NB4 (cell line): Measurements from ENCODE around the gene MBNL2.
A peak's percentile ranks its signal among the peaks of the same experiment; 100 is the strongest.

Experiments
- DNase-seq: peaks from one replicate; pipeline ENCODE4 v3.0.0; 2010; ENCODE audit warnings: low read depth
- H3K4me3 ChIP-seq: one replicate; pipeline ENCODE4 v1.5.1; 2011; ENCODE audit warnings: mild to moderate bottlenecking, low read depth, low read length, moderate library complexity
- MYC ChIP-seq: IDR thresholded peaks from 2 replicates; pipeline ENCODE4 v1.6.1; 2011; ENCODE audit warnings: low read depth, low read length
- POLR2A ChIP-seq: IDR thresholded peaks from 2 replicates; pipeline ENCODE4 v1.6.1; 2011; ENCODE audit warnings: mild to moderate bottlenecking; ENCODE audit not compliant: insufficient read length; ENCODE audit errors: extremely low read depth
- TF ChIP-seq, protein P1 (sequence below): IDR thresholded peaks from 2 replicates; pipeline ENCODE4 v1.6.1; 2011; ENCODE audit warnings: low read depth, low read length
- TF ChIP-seq, protein P2 (sequence below): IDR thresholded peaks from one replicate; pipeline ENCODE4 v1.5.1; 2012; ENCODE audit warnings: low read depth, low read length

MBNL2 gene

DNA sequence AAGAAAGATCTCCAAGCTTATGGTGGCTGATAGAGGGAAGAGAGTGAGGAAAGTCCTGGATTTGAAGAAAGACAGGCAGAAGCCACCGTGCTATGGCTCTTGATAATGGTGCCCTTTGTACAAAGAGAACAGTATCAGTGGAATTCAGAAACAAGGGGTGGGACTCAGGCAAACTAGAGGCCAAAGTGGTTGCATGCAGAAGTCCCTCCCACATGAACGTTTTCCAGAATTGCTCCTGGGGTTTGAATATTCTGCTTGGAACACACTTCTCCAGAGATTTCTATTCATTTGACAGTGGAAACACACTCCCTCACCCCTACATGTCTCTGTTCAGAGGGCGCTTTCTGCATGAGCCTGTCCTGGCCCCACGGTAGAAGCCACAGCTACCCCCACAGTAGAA is 10.1 kb upstream of the MBNL2 start:
- TF ChIP-seq MYC (no peak), POLR2A (no peak)
- TF ChIP-seq, protein P1, sequence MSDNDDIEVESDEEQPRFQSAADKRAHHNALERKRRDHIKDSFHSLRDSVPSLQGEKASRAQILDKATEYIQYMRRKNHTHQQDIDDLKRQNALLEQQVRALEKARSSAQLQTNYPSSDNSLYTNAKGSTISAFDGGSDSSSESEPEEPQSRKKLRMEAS, result no peak
- TF ChIP-seq, protein P2, sequence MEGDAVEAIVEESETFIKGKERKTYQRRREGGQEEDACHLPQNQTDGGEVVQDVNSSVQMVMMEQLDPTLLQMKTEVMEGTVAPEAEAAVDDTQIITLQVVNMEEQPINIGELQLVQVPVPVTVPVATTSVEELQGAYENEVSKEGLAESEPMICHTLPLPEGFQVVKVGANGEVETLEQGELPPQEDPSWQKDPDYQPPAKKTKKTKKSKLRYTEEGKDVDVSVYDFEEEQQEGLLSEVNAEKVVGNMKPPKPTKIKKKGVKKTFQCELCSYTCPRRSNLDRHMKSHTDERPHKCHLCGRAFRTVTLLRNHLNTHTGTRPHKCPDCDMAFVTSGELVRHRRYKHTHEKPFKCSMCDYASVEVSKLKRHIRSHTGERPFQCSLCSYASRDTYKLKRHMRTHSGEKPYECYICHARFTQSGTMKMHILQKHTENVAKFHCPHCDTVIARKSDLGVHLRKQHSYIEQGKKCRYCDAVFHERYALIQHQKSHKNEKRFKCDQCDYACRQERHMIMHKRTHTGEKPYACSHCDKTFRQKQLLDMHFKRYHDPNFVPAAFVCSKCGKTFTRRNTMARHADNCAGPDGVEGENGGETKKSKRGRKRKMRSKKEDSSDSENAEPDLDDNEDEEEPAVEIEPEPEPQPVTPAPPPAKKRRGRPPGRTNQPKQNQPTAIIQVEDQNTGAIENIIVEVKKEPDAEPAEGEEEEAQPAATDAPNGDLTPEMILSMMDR, result no peak
- no peak for DNase-seq
- no peak overlapping the region for H3K4me3 ChIP-seq

DNA sequence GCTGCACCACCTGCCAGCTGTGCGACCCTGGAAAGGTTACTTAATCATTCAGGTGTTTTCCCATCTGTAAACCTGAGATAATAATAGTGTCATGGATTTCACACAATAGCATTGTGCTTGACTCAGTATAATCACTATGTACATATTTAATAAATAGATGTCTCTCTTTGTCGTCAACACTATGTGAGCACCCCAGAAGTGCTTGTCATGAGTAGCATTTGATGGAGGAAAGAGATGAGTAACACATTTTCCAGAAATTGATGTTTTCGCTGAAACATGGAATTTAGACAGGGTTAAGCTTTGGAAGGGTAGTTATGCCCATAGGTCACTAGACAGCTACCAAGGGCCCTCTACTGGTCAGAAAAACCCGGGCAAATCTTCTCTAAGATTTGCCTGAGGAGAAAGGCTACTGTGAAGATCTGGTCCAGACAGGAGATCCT is 9.5 kb upstream of the MBNL2 start:
- H3K4me3 ChIP-seq, result no peak overlapping the region
- DNase-seq, result peak; percentile 40
- TF ChIP-seq MYC (no peak), POLR2A (no peak)
- TF ChIP-seq, protein P1, result no peak
- TF ChIP-seq, protein P2, result peak; percentile 72

DNA sequence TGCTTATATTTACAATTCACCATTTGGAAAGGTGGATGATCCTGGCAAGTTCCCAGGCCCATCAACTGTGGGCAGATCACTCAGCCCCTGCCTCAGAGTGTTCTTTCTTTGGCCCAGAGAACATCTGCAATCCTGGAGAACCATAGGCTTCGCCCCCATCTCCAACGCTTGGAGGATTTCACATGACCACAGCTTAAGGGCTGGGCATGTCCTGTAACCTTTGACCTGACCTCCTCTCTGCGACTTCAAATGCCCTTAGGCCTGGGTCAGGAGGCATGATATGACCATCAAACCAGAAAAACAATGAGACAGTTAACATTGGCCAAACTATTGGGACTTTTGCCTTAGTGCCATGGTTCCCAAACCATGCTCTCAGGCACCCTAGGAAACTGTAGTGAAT is 7.2 kb upstream of the MBNL2 start:
- TF ChIP-seq POLR2A, result no peak
- TF ChIP-seq, protein P1, result no peak
- no peak overlapping the region for H3K4me3 ChIP-seq
- DNase-seq, result no peak

DNA sequence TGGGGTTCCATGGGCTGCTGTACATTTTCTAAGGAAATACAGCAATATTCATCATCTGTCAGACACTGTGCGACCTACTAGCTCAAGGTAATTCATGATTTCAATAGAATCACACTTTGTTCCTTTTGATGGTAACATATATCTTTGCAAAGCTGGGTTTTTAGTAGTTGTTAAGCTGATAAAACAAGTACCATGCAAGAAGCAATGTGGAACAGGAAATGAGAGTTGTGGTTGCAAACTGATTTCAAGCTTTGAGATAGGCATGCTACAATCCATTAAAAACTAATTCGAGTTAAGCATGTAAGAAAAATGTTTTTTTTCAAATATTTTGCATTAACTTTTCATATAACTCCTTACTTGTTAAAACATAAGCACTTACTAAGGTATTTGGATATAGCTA is 6.8 kb upstream of the MBNL2 start:
- no peak for TF ChIP-seq POLR2A
- TF ChIP-seq, protein P1, result no peak
- no peak for TF ChIP-seq MYC
- TF ChIP-seq, protein P2, result no peak
- no peak overlapping the region for H3K4me3 ChIP-seq

DNA sequence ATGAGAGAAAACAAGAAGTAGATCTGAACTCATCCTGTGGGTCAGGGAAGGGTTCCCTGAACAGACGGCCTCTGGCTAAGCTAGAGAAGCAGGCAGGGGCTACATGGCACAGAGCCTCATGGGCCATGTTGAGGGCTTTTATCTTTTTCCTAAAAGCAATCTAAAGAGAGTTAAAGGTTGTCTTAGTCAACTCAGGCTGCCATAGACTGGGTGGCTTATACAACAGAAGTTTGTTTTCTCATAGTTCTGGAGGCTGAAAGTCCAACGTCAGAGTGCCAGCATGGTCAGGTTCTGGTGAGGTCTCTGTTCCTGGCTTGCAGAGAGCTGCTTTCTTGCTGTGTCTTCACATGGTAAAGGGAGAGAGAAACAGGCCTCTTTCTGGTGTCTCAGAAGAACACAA is 2.9 kb upstream of the MBNL2 start:
- H3K4me3 ChIP-seq, result no peak overlapping the region
- no peak for DNase-seq
- TF ChIP-seq, protein P2, result no peak
- no peak for TF ChIP-seq MYC
- no peak for TF ChIP-seq POLR2A
- TF ChIP-seq, protein P1, result no peak

More for the DNA sequence above, 6.8 kb upstream of the MBNL2 start:
- no peak for DNase-seq

DNA sequence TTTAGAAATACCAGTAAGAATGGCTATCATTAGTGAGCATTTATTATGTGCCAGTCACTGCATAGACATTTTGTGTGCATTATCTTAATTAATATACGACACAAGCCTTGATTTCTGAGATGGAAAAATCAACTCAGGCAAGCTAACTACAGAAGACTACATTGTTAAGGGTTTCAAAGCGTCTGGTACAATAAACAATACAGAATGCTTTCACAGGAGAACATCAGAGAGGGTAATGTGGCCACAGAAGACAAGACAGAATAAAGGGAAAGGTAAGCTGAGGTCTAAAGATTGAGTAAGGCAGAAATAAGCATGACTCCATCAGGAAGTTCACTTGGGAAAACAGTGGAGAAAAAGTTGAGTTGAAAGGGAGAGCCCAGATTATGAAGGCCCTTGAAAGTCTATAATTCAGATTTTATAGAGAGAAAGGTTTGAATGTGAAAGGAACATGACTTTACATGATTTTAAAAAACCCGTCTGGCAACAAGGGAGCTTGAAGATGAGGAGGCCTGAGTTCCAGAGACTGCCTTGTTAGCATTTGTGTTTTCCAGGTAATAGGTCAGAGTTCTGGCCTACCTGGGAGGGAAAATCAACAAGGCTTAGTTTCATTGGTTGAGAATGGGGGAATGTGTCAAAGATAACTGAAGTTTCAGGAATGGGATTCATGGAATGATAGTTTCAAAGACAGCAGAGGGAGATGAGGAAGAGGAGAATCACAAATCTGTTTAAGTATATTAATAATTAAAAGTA is 1.8 kb upstream of the MBNL2 start:
- H3K4me3 ChIP-seq, result no peak overlapping the region
- no peak for DNase-seq
- TF ChIP-seq MYC (no peak), POLR2A (no peak)
- TF ChIP-seq, protein P1, result no peak
- TF ChIP-seq, protein P2, result no peak
